SK-N-SH (cell line): ENCODE data around the gene TSPAN7.

ENCODE experiments used
- CHD2 ChIP-seq: fragments of 150-350 bp; IDR thresholded peaks from 2 replicates; pipeline ENCODE4 v1.6.1; 2018; ENCODE audit warnings: low read length; ENCODE audit not compliant: partially characterized antibody
- EP300 ChIP-seq, 2 experiments: IDR thresholded peaks; 2 replicates each; pipeline versions ENCODE4 v1.4.0 to v1.6.1; 2012; ENCODE audit warnings: borderline replicate concordance in 1 of 2, low read depth in 1 of 2, low read length in 1 of 2
- FOXM1 ChIP-seq: IDR thresholded peaks from 2 replicates; pipeline ENCODE4 v1.4.0; 2012; ENCODE audit warnings: low read depth, mild to moderate bottlenecking
- GABPA ChIP-seq: IDR thresholded peaks from 2 replicates; pipeline ENCODE4 v1.4.0; 2012; ENCODE audit warnings: low read depth, mild to moderate bottlenecking
- POLR2AphosphoS5 ChIP-seq: IDR thresholded peaks from 2 replicates; pipeline ENCODE4 v1.6.1; 2012; ENCODE audit warnings: low read depth, low read length
- RXRA ChIP-seq: IDR thresholded peaks from 2 replicates; pipeline ENCODE4 v1.4.0; 2012; ENCODE audit warnings: low read depth, mild to moderate bottlenecking, borderline replicate concordance
- SMC3 ChIP-seq: IDR thresholded peaks from 2 replicates; pipeline ENCODE4 v1.6.1; 2012; ENCODE audit warnings: low read depth, low read length, improper control_type of control experiment
- TF ChIP-seq, protein P1 (sequence below): fragments of 200-600 bp; sonication (generic); IDR thresholded peaks from 2 replicates; pipeline ENCODE4 v1.6.1; 2017; ENCODE audit warnings: antibody characterized with exemption, mild to moderate bottlenecking, moderate library complexity
- TF ChIP-seq, protein P2 (sequence below): IDR thresholded peaks from 2 replicates; pipeline ENCODE4 v1.4.0; 2012; ENCODE audit warnings: low read depth
- TF ChIP-seq, protein P3 (sequence below): IDR thresholded peaks from 2 replicates; pipeline ENCODE4 v1.4.0; 2012; ENCODE audit warnings: low read depth, borderline replicate concordance
- TF ChIP-seq, protein P4 (sequence below): fragments of 150-350 bp; IDR thresholded peaks from 2 replicates; pipeline ENCODE4 v1.6.1; 2016; ENCODE audit warnings: mild to moderate bottlenecking, low read depth, low read length
- TF ChIP-seq, protein P5 (sequence below): fragments of 150-350 bp; IDR thresholded peaks from 2 replicates; pipeline ENCODE4 v1.6.1; 2017; ENCODE audit warnings: antibody characterized with exemption, low read length, low read depth, borderline replicate concordance

DNA sequence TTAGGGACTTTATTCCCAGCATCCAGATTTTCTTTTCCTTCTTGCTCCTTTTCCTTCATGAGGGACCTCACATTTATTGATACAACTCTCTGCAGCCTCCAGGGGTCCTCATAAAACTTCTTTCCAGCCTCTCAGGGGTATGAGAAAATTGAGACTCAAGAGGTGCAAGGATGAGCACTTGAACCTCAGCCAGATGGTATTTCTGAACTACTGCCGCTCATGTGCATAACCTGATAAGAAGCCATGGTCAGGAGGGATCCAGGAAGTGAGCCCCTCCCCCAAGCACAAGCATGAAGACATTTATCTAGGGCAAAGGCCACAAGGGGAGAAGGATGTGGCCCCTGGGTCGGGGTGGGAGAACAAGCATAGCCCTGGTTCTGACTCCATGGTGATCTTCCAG lies 73.3 kb downstream of the TSPAN7 start:
- no peak for TF ChIP-seq POLR2AphosphoS5
- TF ChIP-seq FOXM1: no peak
- no peak for TF ChIP-seq SMC3
- TF ChIP-seq, protein P1, sequence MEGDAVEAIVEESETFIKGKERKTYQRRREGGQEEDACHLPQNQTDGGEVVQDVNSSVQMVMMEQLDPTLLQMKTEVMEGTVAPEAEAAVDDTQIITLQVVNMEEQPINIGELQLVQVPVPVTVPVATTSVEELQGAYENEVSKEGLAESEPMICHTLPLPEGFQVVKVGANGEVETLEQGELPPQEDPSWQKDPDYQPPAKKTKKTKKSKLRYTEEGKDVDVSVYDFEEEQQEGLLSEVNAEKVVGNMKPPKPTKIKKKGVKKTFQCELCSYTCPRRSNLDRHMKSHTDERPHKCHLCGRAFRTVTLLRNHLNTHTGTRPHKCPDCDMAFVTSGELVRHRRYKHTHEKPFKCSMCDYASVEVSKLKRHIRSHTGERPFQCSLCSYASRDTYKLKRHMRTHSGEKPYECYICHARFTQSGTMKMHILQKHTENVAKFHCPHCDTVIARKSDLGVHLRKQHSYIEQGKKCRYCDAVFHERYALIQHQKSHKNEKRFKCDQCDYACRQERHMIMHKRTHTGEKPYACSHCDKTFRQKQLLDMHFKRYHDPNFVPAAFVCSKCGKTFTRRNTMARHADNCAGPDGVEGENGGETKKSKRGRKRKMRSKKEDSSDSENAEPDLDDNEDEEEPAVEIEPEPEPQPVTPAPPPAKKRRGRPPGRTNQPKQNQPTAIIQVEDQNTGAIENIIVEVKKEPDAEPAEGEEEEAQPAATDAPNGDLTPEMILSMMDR: no peak
- no peak for TF ChIP-seq CHD2
- TF ChIP-seq, protein P2, sequence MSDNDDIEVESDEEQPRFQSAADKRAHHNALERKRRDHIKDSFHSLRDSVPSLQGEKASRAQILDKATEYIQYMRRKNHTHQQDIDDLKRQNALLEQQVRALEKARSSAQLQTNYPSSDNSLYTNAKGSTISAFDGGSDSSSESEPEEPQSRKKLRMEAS: no peak
- TF ChIP-seq, protein P3, sequence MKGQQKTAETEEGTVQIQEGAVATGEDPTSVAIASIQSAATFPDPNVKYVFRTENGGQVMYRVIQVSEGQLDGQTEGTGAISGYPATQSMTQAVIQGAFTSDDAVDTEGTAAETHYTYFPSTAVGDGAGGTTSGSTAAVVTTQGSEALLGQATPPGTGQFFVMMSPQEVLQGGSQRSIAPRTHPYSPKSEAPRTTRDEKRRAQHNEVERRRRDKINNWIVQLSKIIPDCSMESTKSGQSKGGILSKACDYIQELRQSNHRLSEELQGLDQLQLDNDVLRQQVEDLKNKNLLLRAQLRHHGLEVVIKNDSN: no peak
- no peak for TF ChIP-seq EP300 (IDR thresholded peaks at IDR 0.05; ENCODE audit: borderline replicate concordance in 1 of 2, low read depth in 1 of 2, low read length in 1 of 2)
- TF ChIP-seq, protein P4, sequence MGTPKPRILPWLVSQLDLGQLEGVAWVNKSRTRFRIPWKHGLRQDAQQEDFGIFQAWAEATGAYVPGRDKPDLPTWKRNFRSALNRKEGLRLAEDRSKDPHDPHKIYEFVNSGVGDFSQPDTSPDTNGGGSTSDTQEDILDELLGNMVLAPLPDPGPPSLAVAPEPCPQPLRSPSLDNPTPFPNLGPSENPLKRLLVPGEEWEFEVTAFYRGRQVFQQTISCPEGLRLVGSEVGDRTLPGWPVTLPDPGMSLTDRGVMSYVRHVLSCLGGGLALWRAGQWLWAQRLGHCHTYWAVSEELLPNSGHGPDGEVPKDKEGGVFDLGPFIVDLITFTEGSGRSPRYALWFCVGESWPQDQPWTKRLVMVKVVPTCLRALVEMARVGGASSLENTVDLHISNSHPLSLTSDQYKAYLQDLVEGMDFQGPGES: no peak
- no peak for TF ChIP-seq GABPA
- TF ChIP-seq RXRA: no peak
- TF ChIP-seq, protein P5, sequence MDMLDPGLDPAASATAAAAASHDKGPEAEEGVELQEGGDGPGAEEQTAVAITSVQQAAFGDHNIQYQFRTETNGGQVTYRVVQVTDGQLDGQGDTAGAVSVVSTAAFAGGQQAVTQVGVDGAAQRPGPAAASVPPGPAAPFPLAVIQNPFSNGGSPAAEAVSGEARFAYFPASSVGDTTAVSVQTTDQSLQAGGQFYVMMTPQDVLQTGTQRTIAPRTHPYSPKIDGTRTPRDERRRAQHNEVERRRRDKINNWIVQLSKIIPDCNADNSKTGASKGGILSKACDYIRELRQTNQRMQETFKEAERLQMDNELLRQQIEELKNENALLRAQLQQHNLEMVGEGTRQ: no peak
